Measurements from ENCODE around the gene USPL1.

GRCh38 chr13:30572859-30573275 lies 44.9 kb upstream of the USPL1 start:
- no peak for TF ChIP-seq POLR2AphosphoS5 (IDR thresholded peaks at IDR 0.05)
- TF ChIP-seq CTCF (IDR thresholded peaks at IDR 0.05) = no peak
